HCT116 (cell line): Measurements from ENCODE around the gene ERGIC3. TPM values are rescaled to one million over a fixed set of nuclear protein-coding genes. Genes with fewer than 3 reads are reported as not detected.

Experiments used
- ATAC-seq: fragments of 200-7000 bp; cut with Tn5 transposase; 2 replicates; pipeline ENCODE4 v1.9.1; 2020; ENCODE audit warnings: mild to moderate bottlenecking, moderate library complexity
- BruUV-seq: library from RNA; stranded (reverse); fragments of 400-500 nt; replicated peaks from 2 replicates; lab custom pipeline; 2021; lab: Mats Ljungman, UMichigan
- CTCF ChIA-PET: fragments of 300-600 bp; sonication (Branson Sonifier 250); formaldehyde crosslinking; loops from one replicate; lab custom pipeline; 2021; ENCODE audit warnings: antibody characterized with exemption; lab: Charles Lee
- POLR2A ChIA-PET: fragments of 300-600, 350-600 bp; sonication (Branson Sonifier 250); formaldehyde crosslinking; loops from one replicate; lab custom pipeline; 2021; ENCODE audit warnings: antibody characterized with exemption; lab: Charles Lee
- RAD21 ChIA-PET, 2 experiments: fragments of 300-600 bp; sonication (Branson Sonifier 250); formaldehyde crosslinking; loops; one replicate each; lab custom pipeline; 2023; ENCODE audit warnings: low total read pairs in 2 of 2; ENCODE audit not compliant: uncharacterized antibody in 2 of 2, unreplicated experiment in 2 of 2, low non-redundant PET in 1 of 2; lab: Charles Lee
- DNase-seq: peaks from one replicate; pipeline ENCODE4 v3.0.0-alpha.2; 2010; ENCODE audit warnings: low read depth, low spot score
- H2AFZ ChIP-seq: fragments of 200-600 bp; shearing (Covaris generic), sonication (generic); 2 replicates; pipeline ENCODE4 v1.6.1; 2017; ENCODE audit warnings: low read depth, mixed run types, mixed read lengths, antibody characterized with exemption, low read length; ENCODE audit not compliant: poor library complexity, severe bottlenecking
- H3K27ac ChIP-seq: 2 replicates; pipeline ENCODE4 v1.5.1; 2012; ENCODE audit warnings: low read depth, low read length
- H3K27me3 ChIP-seq: fragments of 200-600 bp; sonication (generic); 2 replicates; pipeline ENCODE4 v1.6.1; 2016; ENCODE audit warnings: mixed run types, low read length, mixed read lengths; ENCODE audit not compliant: insufficient read depth
- H3K36me3 ChIP-seq, 2 experiments: fragments of 200-500 bp in 1 of 2; fragments of 200-600 bp in 1 of 2; sonication (Bioruptor generic) in 1 of 2; sonication (generic) in 1 of 2; 2 replicates each; pipeline versions ENCODE4 v1.5.1 to v1.6.1; 2014 to 2016; ENCODE audit warnings: low read length in 2 of 2, inconsistent platforms in 1 of 2, mixed read lengths in 1 of 2, mixed run types in 1 of 2; ENCODE audit not compliant: insufficient read depth in 2 of 2, control insufficient read depth in 1 of 2
- H3K4me1 ChIP-seq, 2 experiments: fragments of 200-600 bp in 1 of 2; sonication (generic) in 1 of 2; 2 replicates each; pipeline versions ENCODE4 v1.5.1 to v1.6.1; 2012 to 2017; ENCODE audit warnings: low read length in 2 of 2, inconsistent platforms in 1 of 2, mild to moderate bottlenecking in 1 of 2, mixed read lengths in 1 of 2, mixed run types in 1 of 2, moderate library complexity in 1 of 2; ENCODE audit not compliant: insufficient read depth in 2 of 2, control insufficient read depth in 1 of 2
- H3K4me2 ChIP-seq: fragments of 200-600 bp; sonication (generic); 2 replicates; pipeline ENCODE4 v1.6.1; 2017; ENCODE audit warnings: mixed run types, low read length, mixed read lengths
- H3K4me3 ChIP-seq, 2 experiments: fragments of 200-600 bp in 1 of 2; sonication (generic) in 1 of 2; replicated peaks in 1 of 2; 2 replicates each; pipeline ENCODE4 v1.5.1; 2011 to 2016; ENCODE audit warnings: low read length in 2 of 2, control low read depth in 1 of 2, low read depth in 1 of 2, mild to moderate bottlenecking in 1 of 2, mixed read lengths in 1 of 2, mixed run types in 1 of 2
- H3K79me2 ChIP-seq: fragments of 200-600 bp; sonication (generic); 2 replicates; pipeline ENCODE4 v1.6.1; 2017; ENCODE audit warnings: mild to moderate bottlenecking, mixed run types, low read length, moderate library complexity, mixed read lengths; ENCODE audit not compliant: insufficient read depth
- H3K9ac ChIP-seq: fragments of 200-600 bp; sonication (generic); 2 replicates; pipeline ENCODE4 v1.6.1; 2016; ENCODE audit warnings: low read length, mixed read lengths
- H3K9me2 ChIP-seq: fragments of 200-600 bp; sonication (generic), shearing (Covaris generic); 2 replicates; pipeline ENCODE4 v1.6.1; 2017; ENCODE audit warnings: mixed run types, mild to moderate bottlenecking, moderate library complexity; ENCODE audit not compliant: insufficient read depth
- H3K9me3 ChIP-seq, 2 experiments: fragments of 200-500 bp in 1 of 2; fragments of 200-600 bp in 1 of 2; sonication (Bioruptor generic) in 1 of 2; sonication (generic) in 1 of 2; 2 replicates each; pipeline ENCODE4 v1.6.1; 2014 to 2017; ENCODE audit warnings: low read length in 2 of 2, mixed read lengths in 2 of 2, inconsistent platforms in 1 of 2, low read depth in 1 of 2, mild to moderate bottlenecking in 1 of 2, mixed run types in 1 of 2, moderate library complexity in 1 of 2; ENCODE audit not compliant: control insufficient read depth in 1 of 2, insufficient read depth in 1 of 2
- H4K20me1 ChIP-seq: fragments of 200-600 bp; sonication (generic), shearing (Covaris generic); 2 replicates; pipeline ENCODE4 v1.6.1; 2017; ENCODE audit warnings: mixed run types, mild to moderate bottlenecking, moderate library complexity; ENCODE audit not compliant: insufficient read depth
- CBX3 ChIP-seq: IDR thresholded peaks from 2 replicates; pipeline ENCODE4 v1.6.1; 2012; ENCODE audit warnings: low read depth
- EGR1 ChIP-seq: IDR thresholded peaks from 2 replicates; pipeline ENCODE4 v1.6.1; 2012; ENCODE audit warnings: low read depth
- FOSL1 ChIP-seq: IDR thresholded peaks from 2 replicates; pipeline ENCODE4 v1.6.1; 2012; ENCODE audit warnings: low read depth
- MAX ChIP-seq: IDR thresholded peaks from 2 replicates; pipeline ENCODE4 v1.6.1; 2012
- SIN3A ChIP-seq: IDR thresholded peaks from 2 replicates; pipeline ENCODE4 v1.6.1; 2012; ENCODE audit warnings: low read depth
- SRF ChIP-seq: IDR thresholded peaks from 2 replicates; pipeline ENCODE4 v1.6.1; 2012; ENCODE audit warnings: low read depth
- TCF7L2 ChIP-seq: IDR thresholded peaks from 2 replicates; pipeline ENCODE4 v1.7.0; 2011; ENCODE audit warnings: borderline replicate concordance, inconsistent platforms; ENCODE audit not compliant: insufficient read depth, insufficient read length; ENCODE audit errors: extremely low read depth
- ZBTB33 ChIP-seq: IDR thresholded peaks from 2 replicates; pipeline ENCODE4 v1.6.1; 2011; ENCODE audit warnings: mild to moderate bottlenecking, low read length, moderate library complexity; ENCODE audit not compliant: insufficient replicate concordance; ENCODE audit errors: extremely low read depth
- intact Hi-C: fragments of 100-400 bp; cut with micrococcal nuclease; formaldehyde crosslinking; loops from 2 replicates; pipeline ENCODE4 v1.10.0; 2022
- total RNA-seq: library from RNA; stranded (reverse); gene quantifications from one replicate; pipeline ENCODE4 v1.2.1, GENCODE V29; 2021; ENCODE audit not compliant: unreplicated experiment

The ERGIC3 gene
- total RNA-seq, 1 experiment from 2014 or later: 229 TPM

GRCh38 chr20:35588397-35588796 is 46.5 kb downstream of the ERGIC3 start:
- Histone ChIP-seq H3K4me2 (no peak overlapping the region), H3K4me3 (no peak overlapping the region), H2AFZ (no peak overlapping the region), H3K9ac (no peak overlapping the region), H3K27me3 (no peaks in the 10 kb centered on the region), H3K27ac (no peak overlapping the region), H3K4me1 (peaks cover 0 to 3% of the 10 kb centered on the region in 2 experiments; a peak in 1 of 4 replicates), H4K20me1 (no peaks in the 10 kb centered on the region), H3K9me3 (no peaks in the 10 kb centered on the region), H3K36me3 (no peaks in the 10 kb centered on the region), H3K9me2 (no peaks in the 10 kb centered on the region), H3K79me2 (no peaks in the 10 kb centered on the region)
- ChIA-PET CTCF (no interaction called here), POLR2A (no interaction called here), RAD21 (no interaction called here)
- no peak for ATAC-seq
- intact Hi-C loops: no loop called here
- BruUV-seq: no TSS peak
- no peak for DNase-seq
- TF ChIP-seq MAX (no peak), SIN3A (no peak), SRF (no peak), EGR1 (no peak), ZBTB33 (no peak), FOSL1 (no peak), TCF7L2 (no peak), CBX3 (no peak)
